Activated T-cell treated with anti-CD3 and anti-CD28 coated beads for 4 hours (primary cell): Measurements from ENCODE around the gene NOP9.

Experiments used
- DNase-seq: peaks from one replicate; pipeline ENCODE4 v3.0.0-alpha.2; 2020

The NOP9 gene

DNA sequence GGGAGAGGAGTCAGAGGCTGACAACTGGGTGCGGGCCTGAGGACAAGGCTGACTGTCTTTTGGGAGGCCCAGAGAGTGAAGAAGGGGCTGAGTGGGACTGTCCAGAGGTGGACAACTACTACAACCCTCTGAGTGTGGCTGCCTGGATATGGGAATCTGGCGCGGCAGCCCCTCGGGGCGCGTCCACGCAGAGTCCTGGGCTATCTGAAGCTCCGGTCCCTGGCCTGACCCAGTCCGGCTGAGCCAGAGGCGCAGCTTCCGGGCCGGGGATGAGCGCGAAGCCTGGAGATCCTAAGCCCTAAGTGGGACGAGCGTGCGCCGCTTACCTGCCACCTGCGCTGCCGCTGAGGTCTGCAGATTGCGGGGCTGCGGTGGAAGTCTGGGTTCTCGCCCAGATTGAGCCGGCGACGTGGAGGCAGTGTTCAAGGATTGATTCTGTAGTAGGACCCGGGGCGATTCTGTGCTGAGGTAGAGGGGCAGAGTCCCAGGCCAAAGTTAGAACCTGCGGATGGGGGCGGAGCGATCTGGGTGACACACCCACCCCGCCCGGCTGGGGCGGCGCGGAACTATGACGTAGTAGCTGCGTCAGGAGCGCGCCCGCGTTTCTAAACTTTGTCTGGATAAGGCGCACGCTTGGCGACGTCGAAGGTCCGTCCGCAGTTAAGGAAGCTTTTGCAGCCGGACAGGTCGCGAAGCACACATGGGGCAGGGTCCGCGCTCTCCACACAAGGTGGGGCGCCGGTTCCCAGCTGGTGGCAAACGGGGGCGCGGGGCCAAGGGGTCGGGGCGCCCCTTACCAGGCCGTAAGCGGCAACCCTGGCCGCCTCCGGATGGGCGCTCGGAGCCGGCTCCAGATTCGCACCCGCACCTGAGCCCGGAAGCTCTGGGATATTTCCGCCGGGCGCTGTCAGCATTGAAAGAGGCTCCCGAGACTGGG is at the start of gene NOP9, which contains the start of gene DHRS1:
Gene NOP9, plus strand, starts transcription at position 596 of the 937 bp plus-strand sequence. Its CDS starts 105 bp downstream, at position 701.
Gene DHRS1, minus strand, starts transcription at position 526 of the 937 bp plus-strand sequence. CDS start 674 bp downstream, outside the sequence.
- peak; percentile 92 for DNase-seq

DNA sequence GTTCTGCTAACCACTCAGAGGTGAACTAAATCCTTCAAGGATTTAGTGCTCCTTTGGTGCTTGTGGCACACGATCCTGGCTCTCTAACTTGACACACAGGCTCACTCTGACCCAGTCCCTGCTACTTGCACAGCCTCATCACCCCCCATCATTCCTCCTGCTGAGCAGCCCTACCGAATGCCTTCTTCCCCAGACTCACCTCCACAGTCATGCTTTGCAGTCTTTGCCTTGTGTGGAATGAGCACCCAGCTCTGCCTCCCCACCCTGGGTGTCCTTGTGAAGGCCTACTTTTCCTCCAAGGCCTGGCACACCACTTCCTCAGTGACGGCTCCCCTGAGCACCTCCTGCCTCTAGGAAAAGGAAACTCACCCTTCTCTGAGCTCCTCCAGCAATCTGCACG is 49.3 kb upstream of the NOP9 start:
- no peak for DNase-seq

DNA sequence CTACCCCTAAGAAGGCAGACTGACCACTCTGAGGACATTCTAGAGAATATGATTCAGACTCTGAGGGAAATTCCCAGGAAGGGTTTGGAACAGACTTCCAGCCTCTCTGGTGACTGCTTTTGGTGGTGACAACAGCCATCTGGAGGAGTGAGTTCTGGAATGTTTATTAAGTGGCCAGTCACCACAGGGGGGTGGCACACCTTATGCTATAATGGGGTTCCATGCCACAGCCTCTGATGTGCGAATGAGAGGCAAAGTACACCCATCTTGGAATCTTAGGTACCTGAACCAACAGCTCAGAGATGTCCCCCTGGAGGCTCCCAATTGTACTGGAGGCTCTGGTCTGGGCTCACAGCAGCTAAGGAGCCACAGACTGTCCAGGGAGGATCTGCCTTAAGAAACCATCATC is 47.8 kb upstream of the NOP9 start:
- no peak for DNase-seq

DNA sequence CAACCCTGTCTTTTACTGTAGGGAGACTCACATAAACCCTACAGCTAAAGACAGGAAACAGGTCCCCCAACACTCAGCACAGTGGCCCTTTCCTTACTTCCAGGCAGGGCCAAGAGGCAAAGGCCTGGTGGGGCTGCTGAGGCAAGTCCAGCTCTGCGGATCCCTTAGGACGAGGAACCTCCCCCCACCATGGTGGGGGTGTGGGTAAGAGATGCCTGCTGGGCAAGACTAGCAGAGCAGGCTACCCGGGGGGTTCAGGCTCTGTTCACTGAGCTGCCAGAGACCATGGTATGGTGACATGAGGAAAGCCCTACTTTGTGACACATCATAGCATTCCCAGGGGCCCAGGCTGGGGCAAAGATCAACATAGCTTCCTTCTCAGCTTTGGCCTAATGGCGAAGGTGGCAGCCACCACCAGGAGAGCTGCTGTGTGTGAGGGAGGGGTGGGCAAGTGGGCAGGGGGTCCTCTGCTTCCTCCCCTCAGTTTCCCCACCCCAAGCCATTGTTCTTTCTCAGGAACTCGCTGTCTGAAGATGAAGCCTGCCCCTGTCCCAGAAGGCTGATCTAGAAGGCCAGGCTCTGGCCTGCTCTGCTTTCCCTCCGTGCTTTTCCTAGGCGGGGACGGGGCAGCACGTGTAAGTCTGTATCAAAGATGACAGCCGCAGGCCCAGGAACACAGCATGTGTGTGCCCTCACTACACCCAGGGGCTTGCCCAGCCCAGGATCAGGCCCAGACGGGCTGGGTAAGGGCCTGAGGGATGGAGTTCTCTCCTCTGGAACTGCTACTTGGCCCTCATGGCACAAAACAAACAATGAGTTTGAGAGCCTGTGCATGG is 47.1 kb upstream of the NOP9 start:
- no peak for DNase-seq

- DNase-seq, result no peak
Measured at GRCh38 chr14:24253936-24254335, 45.7 kb upstream of the NOP9 start.

GRCh38 chr14:24254630-24255392 is 44.8 kb upstream of the NOP9 start:
- DNase-seq, result no peak

DNA sequence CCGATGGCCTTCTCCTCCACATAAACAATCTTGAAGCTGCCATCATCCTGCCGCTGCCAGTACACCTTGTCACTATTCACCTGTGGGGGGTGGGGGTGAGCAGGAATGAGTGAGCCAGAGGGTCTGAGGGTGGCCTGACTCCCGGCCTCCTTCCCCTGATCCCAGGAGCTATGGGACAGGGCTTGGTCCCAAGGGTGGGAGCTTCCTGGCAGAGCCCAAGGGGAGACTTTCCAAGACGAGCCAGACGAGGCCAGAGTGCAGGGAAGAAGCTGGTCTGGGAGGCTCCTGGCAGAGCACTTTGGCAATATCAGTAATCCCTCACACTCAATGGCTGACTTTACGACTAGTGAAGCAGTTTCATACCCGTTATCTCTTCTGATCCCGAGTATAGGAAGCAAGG is 44.2 kb upstream of the NOP9 start:
- DNase-seq, result no peak

DNA sequence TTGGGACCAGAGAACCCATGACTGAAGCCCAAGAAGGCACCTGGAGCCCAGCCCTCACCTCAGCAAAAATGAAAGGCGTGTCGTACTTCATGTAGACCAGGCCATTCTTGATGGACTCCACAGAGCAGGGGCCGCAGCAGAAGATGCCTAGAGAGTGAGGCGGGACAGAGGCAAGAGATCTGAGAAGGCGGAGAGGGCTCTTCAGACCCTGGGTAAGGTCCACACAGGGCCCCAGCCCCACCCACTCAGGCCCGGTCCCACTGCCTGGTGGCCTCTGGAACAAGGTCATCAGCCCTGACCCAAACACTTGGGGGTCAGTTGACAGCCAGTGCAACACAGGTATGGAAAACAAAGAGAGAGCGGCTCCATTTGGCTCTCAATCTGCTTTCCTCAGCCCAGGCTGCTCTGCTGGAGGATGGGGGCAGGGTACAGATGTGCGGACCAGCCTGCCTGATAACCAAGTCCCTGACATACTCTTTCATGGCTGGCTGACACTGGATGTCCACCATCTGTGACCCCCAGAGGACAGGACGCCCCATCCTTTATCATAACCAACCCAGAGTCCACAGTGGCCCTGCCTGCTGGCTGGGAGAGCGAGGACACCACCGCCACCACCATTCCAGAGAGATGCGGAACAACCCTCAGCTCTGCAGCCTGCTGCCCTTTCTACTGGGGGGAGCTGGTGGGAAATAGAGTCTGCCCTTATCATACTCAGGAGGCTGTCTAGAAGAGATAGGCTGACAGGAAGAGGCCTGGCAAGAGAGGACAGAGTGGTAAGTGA is 43.5 kb upstream of the NOP9 start:
- no peak for DNase-seq

GRCh38 chr14:24256960-24257359 is 42.7 kb upstream of the NOP9 start:
- no peak for DNase-seq

GRCh38 chr14:24258119-24258518 is 41.5 kb upstream of the NOP9 start:
- no peak for DNase-seq

DNA sequence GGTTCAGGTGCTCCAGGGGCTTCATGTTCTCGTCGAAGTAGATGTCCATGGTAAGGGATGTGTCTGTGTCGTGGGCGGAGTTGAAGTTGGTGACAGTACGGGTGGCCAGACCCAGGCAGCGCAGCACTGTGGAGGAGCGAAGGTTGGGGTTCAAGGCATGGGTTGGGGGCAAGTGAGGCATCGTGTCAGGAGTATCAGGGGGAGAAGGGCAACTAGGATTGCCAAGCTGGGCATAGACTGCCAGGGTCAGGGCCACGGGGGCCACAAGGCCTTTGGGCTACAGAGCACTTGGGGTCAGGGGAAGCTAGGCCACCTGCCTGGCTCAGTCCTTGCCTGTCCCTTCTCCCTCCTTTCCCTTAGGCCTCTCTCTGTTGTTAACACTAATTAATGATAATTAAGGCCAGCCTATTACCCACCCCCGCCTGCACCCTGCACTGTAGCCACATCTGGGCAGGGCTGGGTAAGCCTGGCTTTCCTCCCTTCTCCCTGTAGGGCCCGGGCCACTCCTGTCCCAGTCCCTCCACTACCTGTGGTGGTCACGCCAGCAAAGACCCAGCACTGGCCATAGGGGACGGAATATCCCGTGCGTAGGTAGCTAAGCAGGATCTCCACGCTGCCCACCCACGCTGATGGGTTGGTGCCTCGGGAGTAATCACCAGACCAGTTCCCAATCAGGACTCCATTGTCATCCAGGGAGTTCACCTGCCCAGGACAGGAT is 40.9 kb upstream of the NOP9 start:
- no peak for DNase-seq

- DNase-seq, result no peak
Measured at GRCh38 chr14:24259282-24260025, 40.2 kb upstream of the NOP9 start.

- DNase-seq, result no peak
Measured at GRCh38 chr14:24260026-24260779, 39.4 kb upstream of the NOP9 start.

GRCh38 chr14:24260780-24261157 is 38.9 kb upstream of the NOP9 start:
- DNase-seq, result no peak

- no peak for DNase-seq
Measured at GRCh38 chr14:24261256-24261968, 38.2 kb upstream of the NOP9 start.

- DNase-seq, result no peak
Measured at GRCh38 chr14:24261969-24262327, 37.7 kb upstream of the NOP9 start.

GRCh38 chr14:24262821-24263733 is 36.6 kb upstream of the NOP9 start, which contains the start of gene TGM1:
Gene TGM1, minus strand, starts transcription at chr14:24263177. Its CDS starts 825 bp downstream, at chr14:24262352.
- DNase-seq, result no peak

GRCh38 chr14:24263848-24264247 is 35.8 kb upstream of the NOP9 start:
- no peak for DNase-seq
